Progenitor cell of endocrine pancreas (in vitro differentiated cells): ENCODE measurements around the gene BPIFB2. TPM values are rescaled to one million over a fixed set of nuclear protein-coding genes. Genes with fewer than 3 reads are reported as not detected.
"Not testable (repeated sequence)": the region's sequence is repeated elsewhere in the genome, so short reads cannot be mapped to it uniquely, and the experiment has no call there.

Source experiments
- DNase-seq: peaks from one replicate; pipeline ENCODE4 v3.0.0; 2021; ENCODE audit warnings: low spot score; ENCODE audit not compliant: unreplicated experiment
- H3K27ac Mint-ChIP-seq: 2 replicates; pipeline ENCODE4 v1.8.0; 2021; ENCODE audit warnings: mild to moderate bottlenecking, moderate library complexity, mixed read lengths
- H3K27me3 Mint-ChIP-seq: 2 replicates; pipeline ENCODE4 v1.8.0; 2021; ENCODE audit warnings: mixed read lengths
- H3K36me3 Mint-ChIP-seq: 2 replicates; pipeline ENCODE4 v1.8.0; 2022; ENCODE audit warnings: mixed read lengths; ENCODE audit not compliant: insufficient read depth
- H3K4me1 Mint-ChIP-seq: 2 replicates; pipeline ENCODE4 v1.8.0; 2021; ENCODE audit warnings: low read depth, mixed read lengths
- H3K4me3 Mint-ChIP-seq: 2 replicates; pipeline ENCODE4 v1.8.0; 2021; ENCODE audit warnings: low read depth, mild to moderate bottlenecking, moderate library complexity, mixed read lengths
- H3K9me3 Mint-ChIP-seq: 2 replicates; pipeline ENCODE4 v1.8.0; 2021; ENCODE audit warnings: low read depth, mixed read lengths
- CTCF ChIP-seq: fragments of 200-600 bp; sonication (generic); IDR thresholded peaks from one replicate; pipeline ENCODE4 v1.5.0; 2021; ENCODE audit warnings: antibody characterized with exemption, mild to moderate bottlenecking; ENCODE audit not compliant: unreplicated experiment
- total RNA-seq: library from RNA; stranded (reverse); gene quantifications from 2 replicates; pipeline ENCODE4 v1.2.1, GENCODE V29; 2021

The BPIFB2 gene
- total RNA-seq, 1 donor from 2014 or later = not detected

DNA sequence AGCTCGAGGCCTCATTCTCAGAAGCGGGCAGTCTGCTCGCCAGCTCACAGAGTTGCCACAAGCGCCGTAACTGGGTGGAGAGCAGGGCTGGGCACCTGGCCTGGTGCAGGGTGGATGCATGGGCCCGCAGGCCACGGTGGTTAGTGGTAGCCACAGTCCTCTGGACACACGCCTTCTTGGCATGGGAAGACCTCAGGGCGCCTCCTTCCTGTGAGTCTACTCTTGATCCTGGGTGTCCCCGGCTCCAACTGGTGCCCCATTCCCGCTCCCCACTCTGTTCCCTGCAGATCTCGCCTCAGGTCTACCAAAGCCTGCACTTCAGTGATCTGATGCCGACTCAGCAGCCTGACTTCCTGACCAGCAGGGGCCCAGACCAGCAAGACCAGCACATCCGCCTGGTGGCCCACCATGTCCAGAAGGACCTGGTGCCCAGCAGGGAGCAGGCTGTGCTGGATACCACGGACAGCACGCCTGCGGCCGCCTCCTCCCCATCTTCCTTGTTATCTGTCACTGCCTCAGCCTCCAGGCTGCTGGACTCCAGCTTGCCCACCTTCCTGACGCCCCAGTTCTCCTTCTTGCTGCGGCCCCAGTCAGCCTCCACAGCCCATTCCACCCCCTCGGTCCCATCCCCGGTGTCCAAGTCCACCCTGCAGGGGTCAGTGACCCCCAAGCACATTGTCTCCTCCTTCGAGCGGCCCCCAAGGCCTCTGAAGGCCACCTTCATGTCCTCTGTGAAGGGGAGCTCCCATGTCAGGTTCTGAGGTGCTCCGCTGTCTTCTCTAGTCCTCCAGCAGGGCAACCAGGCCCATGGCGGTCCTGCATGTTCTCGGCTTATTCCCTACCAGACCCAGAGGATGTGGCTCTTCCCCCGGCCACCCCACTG lies 46.4 kb upstream of the BPIFB2 start:
- Mint-ChIP-seq H3K27ac (no peak overlapping the region), H3K9me3 (peaks cover 15% of the 10 kb centered on the region), H3K4me1 (peaks cover 4% of the 10 kb centered on the region), H3K4me3 (no peak overlapping the region), H3K27me3 (no peaks in the 10 kb centered on the region), H3K36me3 (peaks cover 4% of the 10 kb centered on the region)
- DNase-seq = no peak
- no peak for TF ChIP-seq CTCF

- Mint-ChIP-seq H3K36me3 (peaks cover 3% of the 10 kb centered on the region), H3K9me3 (peaks cover 8% of the 10 kb centered on the region)
These were observed 45.5 kb upstream of the BPIFB2 start for GRCh38 chr20:32962053-32962452.

DNA sequence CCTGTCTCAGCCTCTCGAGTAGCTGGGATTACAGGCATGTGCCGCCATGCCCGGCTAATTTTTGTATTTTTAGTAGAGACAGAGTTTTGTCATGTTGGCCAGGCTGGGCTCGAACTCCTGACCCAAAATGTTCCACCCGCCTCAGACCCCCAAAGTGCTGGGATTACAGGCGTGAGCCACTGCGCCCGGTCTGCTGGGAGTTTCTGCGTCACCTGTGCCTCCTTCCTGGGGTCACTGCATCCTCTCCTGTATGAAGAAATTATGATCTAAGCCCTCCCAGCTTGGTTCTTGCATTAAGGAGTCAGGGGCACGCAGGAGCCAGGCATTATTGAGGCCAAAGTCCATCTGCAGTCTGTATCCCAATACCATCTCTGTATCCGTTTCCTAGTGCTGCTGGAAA lies 44.9 kb upstream of the BPIFB2 start:
- peak overlapping the region; percentile 14 for H3K27ac Mint-ChIP-seq
- DNase-seq, H3K4me1 Mint-ChIP-seq, H3K36me3 Mint-ChIP-seq, H3K9me3 Mint-ChIP-seq, H3K4me3 Mint-ChIP-seq, H3K27me3 Mint-ChIP-seq: not testable (repeated sequence)

More at GRCh38 chr20:32962053-32962452, 45.5 kb upstream of the BPIFB2 start:
- no peak for DNase-seq
- Mint-ChIP-seq H3K27me3 (no peaks in the 10 kb centered on the region), H3K27ac (no peak overlapping the region), H3K4me3 (no peak overlapping the region), H3K4me1 (peaks cover 4% of the 10 kb centered on the region)
- no peak for TF ChIP-seq CTCF

DNA sequence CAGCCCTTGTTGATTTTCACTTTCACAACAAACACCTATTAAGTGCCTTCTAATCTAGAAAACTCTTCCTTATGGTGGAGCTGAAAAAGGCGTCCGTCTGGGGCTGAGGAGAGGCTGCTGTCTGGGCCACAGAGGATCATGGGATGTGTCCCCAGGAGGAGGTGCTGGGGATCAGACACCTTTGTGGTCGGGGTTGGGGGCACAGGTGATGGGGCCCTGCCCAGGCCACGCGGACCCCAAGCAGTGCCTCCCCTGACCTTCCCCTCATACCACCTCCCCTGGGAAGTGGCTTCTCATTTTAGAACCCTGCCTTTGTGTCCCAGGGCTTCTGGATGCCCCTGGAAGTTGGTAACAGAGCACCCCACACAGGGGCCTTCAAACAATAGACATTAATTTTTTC lies 44.3 kb upstream of the BPIFB2 start:
- Mint-ChIP-seq H3K4me3 (no peak overlapping the region), H3K9me3 (no peaks in the 10 kb centered on the region), H3K36me3 (no peaks in the 10 kb centered on the region), H3K4me1 (peaks cover 4% of the 10 kb centered on the region), H3K27ac (no peak overlapping the region), H3K27me3 (peaks cover 3% of the 10 kb centered on the region)
- TF ChIP-seq CTCF = no peak
- DNase-seq = no peak

- DNase-seq = no peak
- H3K4me1 Mint-ChIP-seq = peaks cover 4% of the 10 kb centered on the region
- no peak for TF ChIP-seq CTCF
- no peak overlapping the region for H3K27ac Mint-ChIP-seq
- no peaks in the 10 kb centered on the region for H3K9me3 Mint-ChIP-seq
- H3K27me3 Mint-ChIP-seq = peaks cover 3% of the 10 kb centered on the region
- H3K36me3 Mint-ChIP-seq = no peaks in the 10 kb centered on the region
- no peak overlapping the region for H3K4me3 Mint-ChIP-seq
These were observed 42.9 kb upstream of the BPIFB2 start for GRCh38 chr20:32964575-32964974.

DNA sequence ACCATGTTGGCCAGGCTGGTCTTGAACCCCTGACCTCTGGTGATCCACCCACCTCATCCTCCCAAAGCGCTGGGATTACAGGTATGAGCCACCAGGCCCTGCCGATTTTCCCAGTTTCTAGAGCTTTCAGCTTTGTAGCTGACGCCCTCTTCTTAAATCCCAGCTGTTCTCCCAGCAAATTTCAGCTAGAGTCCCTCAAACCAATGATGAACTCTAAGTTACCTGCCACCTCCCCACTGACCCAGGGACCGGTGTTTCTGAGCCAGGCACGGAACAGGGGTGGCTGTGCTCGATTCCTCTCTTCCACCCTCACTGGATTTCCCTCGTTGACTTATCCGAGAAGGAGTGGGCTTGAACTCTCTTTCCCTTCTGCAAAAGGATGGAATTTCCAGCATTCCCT lies 42.4 kb upstream of the BPIFB2 start:
- H3K4me1 Mint-ChIP-seq = peaks cover 4% of the 10 kb centered on the region

More for the DNA sequence above, 42.4 kb upstream of the BPIFB2 start:
- DNase-seq = no peak
- H3K9me3 Mint-ChIP-seq = no peaks in the 10 kb centered on the region
- H3K27me3 Mint-ChIP-seq = peaks cover 3% of the 10 kb centered on the region
- H3K27ac Mint-ChIP-seq = no peak overlapping the region
- no peak overlapping the region for H3K4me3 Mint-ChIP-seq
- no peaks in the 10 kb centered on the region for H3K36me3 Mint-ChIP-seq
- TF ChIP-seq CTCF = no peak
